Common myeloid progenitor, CD34-positive (primary cell): Measurements from ENCODE around the gene TES.

Experiments
- CTCF ChIA-PET: fragments of 350-600 bp; sonication (Branson Sonifier 250); formaldehyde crosslinking; loops from one replicate; lab custom pipeline; 2021; ENCODE audit warnings: antibody characterized with exemption; lab: Charles Lee
- POLR2A ChIA-PET: fragments of 350-600 bp; sonication (Branson Sonifier 250); formaldehyde crosslinking; loops from one replicate; lab custom pipeline; 2021; ENCODE audit warnings: antibody characterized with exemption; lab: Charles Lee
- DNase-seq, 3 donors: peaks; one replicate each; pipeline versions ENCODE4 v3.0.0 to v3.0.0-alpha.2; 2013
- H3K27ac ChIP-seq, 2 experiments: 1 replicate in 1 of 2; 2 replicates in 1 of 2; pipeline ENCODE4 v1.7.0; 2013; ENCODE audit warnings: inconsistent platforms in 2 of 2, low read length in 2 of 2, mild to moderate bottlenecking in 2 of 2, low read depth in 1 of 2, moderate library complexity in 1 of 2; ENCODE audit not compliant: severe bottlenecking in 2 of 2, insufficient read depth in 1 of 2, poor library complexity in 1 of 2
- H3K27me3 ChIP-seq, 5 experiments: replicated peaks in 2 of 5; 1 replicate in 3 of 5; 2 replicates in 2 of 5; pipeline versions ENCODE4 v1.6.1 to v1.7.0; 2013; ENCODE audit warnings: low read length in 4 of 5, mild to moderate bottlenecking in 2 of 5, moderate library complexity in 2 of 5, inconsistent platforms in 1 of 5; ENCODE audit not compliant: insufficient read depth in 5 of 5, control insufficient read depth in 4 of 5
- H3K36me3 ChIP-seq, 4 experiments: 1 replicate in 2 of 4; 2 replicates in 2 of 4; pipeline versions ENCODE4 v1.6.1 to v1.7.0; 2013; ENCODE audit warnings: low read length in 3 of 4, control low read depth in 1 of 4, mild to moderate bottlenecking in 1 of 4; ENCODE audit not compliant: control insufficient read depth in 4 of 4, insufficient read depth in 4 of 4
- H3K4me1 ChIP-seq, 4 experiments: 1 replicate in 3 of 4; 2 replicates in 1 of 4; pipeline versions ENCODE4 v1.6.1 to v1.7.1; 2013; ENCODE audit warnings: low read length in 3 of 4, mild to moderate bottlenecking in 3 of 4, control low read depth in 1 of 4, inconsistent platforms in 1 of 4, moderate library complexity in 1 of 4; ENCODE audit not compliant: control insufficient read depth in 4 of 4, insufficient read depth in 4 of 4; ENCODE audit errors: control extremely low read depth in 1 of 4
- H3K4me3 ChIP-seq, 7 experiments: 1 replicate in 4 of 7; 2 replicates in 3 of 7; pipeline versions ENCODE4 v1.5.1 to v1.7.0; 2013; ENCODE audit warnings: mild to moderate bottlenecking in 7 of 7, low read length in 6 of 7, moderate library complexity in 6 of 7, inconsistent platforms in 2 of 7, low read depth in 2 of 7, control low read depth in 1 of 7; ENCODE audit not compliant: insufficient read depth in 4 of 7, control insufficient read depth in 1 of 7; ENCODE audit errors: extremely low read depth in 1 of 7
- H3K9me3 ChIP-seq, 5 experiments: 1 replicate in 4 of 5; 2 replicates in 1 of 5; pipeline versions ENCODE4 v1.6.1 to v1.7.1; 2013; ENCODE audit warnings: low read length in 4 of 5, mild to moderate bottlenecking in 2 of 5, inconsistent platforms in 1 of 5, low read depth in 1 of 5, moderate library complexity in 1 of 5; ENCODE audit not compliant: control insufficient read depth in 4 of 5, insufficient read depth in 2 of 5; ENCODE audit errors: control extremely low read depth in 1 of 5
- WGBS: methylation state at CpG from one replicate; pipeline ENCODE4 v1.1.5; 2013; ENCODE audit not compliant: insufficient coverage; 5-methylcytosine and 5-hydroxymethylcytosine counted together

TES gene

GRCh38 chr7:116271161-116271913, 61.0 kb downstream of the TES start:
- Histone ChIP-seq H3K4me3 (no peak overlapping the region), H3K4me1 (no peaks in the 10 kb centered on the region), H3K36me3 (no peaks in the 10 kb centered on the region), H3K9me3 (no peaks in the 10 kb centered on the region), H3K27ac (no peak overlapping the region), H3K27me3 (no peaks in the 10 kb centered on the region)
- ChIA-PET POLR2A (no interaction called here), CTCF (interaction anchor here (0.9 to 2.2 kb wide), 2 partner anchors 14 to 320 kb away, joined by 3 to 7 read pairs; no protein-coding TSS in a partner anchor)
- 100% methylated on average over 3 of the region's 5 CpGs for WGBS
- DNase-seq: no peak

DNA sequence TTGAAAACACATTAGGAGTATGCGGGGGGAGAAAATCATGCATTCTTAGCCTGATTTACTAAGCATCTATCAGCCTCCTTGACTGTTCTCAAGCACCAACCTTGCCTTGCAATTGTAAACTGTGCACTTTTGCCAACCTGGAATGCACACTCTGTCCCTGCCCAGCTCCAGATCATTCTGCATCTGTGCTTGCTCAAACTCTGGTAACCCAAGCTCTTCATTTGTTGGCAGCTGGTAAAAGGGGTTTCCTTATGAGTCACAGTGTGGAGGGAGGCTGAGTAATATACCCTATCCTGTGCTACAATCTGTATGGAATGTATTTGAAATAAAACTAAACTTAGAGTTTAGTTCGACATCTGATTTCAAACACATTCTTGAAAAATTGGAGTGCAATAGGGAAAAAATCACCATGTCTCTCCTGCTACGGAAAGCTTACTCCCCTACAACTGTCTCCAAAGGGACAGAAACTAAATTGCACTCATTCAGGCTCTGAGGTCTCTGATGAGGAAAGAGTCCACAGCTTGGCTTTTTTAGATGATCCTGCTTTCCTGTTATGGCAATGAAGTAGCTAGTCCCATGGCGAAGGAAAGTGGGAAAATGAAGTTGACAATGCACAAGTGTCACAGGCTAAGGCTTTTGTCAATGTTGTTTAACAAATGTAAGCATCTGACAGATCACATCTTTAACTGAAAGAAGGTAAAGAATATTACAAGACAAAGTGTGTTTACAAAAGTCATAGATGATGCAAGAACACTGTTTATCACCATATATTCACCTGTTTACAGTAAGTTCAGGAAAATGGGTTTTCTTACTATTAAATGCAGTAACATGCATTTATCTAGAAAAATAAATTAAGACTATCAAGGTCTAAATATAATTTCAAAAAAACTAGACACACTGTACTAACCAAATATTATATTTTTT, 61.9 kb downstream of the TES start:
- Histone ChIP-seq H3K4me1 (no peaks in the 10 kb centered on the region), H3K36me3 (no peaks in the 10 kb centered on the region), H3K9me3 (no peaks in the 10 kb centered on the region), H3K4me3 (no peak overlapping the region), H3K27ac (no peak overlapping the region), H3K27me3 (no peaks in the 10 kb centered on the region)
- ChIA-PET POLR2A (interaction anchor here (0.6 kb wide), 1 partner anchor 63 kb away, joined by 5 read pairs; no protein-coding TSS in a partner anchor), CTCF (interaction anchor here (2.2 kb wide), 1 partner anchor 319 kb away, joined by 7 read pairs; no protein-coding TSS in a partner anchor)
- WGBS: 100% methylated on average over 2 of the region's 4 CpGs
- peak in 2 of 3 donors; percentile 25 to 26 for DNase-seq

DNA sequence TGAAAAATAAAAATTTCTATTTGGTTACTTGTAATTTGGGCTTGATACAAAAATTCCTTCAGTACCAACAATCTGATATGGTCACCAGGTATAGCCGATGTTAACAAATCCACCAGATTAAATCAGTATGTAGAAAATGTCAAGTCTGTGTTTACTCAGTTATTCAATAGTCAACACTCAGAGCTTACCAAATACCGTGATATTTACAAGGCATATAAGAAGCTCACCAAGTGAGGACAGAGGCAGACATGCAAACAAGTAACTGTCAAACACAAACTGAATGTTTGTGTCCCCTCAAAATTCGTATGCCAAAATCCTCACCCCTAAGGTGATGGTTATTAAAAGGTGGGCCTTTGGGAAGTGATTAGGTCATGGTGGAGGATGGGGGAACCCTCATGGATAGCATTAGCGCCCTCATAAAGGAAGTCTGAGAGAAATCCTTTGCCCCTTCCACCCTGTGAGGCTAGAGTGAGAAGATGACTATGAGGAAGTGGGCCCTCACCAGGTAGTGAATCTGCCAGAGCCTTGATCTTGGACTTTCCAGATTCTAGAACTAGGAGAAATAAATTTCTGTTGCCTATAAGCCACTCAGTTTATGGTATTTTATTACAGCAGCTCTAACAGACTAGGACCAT, 63.1 kb downstream of the TES start:
- ChIA-PET POLR2A (interaction anchor here (0.6 kb wide), 1 partner anchor 62 kb away, joined by 5 read pairs; no protein-coding TSS in a partner anchor), CTCF (interaction anchor here (2.2 kb wide), 1 partner anchor 317 kb away, joined by 7 read pairs; no protein-coding TSS in a partner anchor)
- Histone ChIP-seq H3K27me3 (no peaks in the 10 kb centered on the region), H3K4me1 (no peaks in the 10 kb centered on the region), H3K4me3 (no peak overlapping the region), H3K27ac (no peak overlapping the region), H3K36me3 (no peaks in the 10 kb centered on the region), H3K9me3 (no peaks in the 10 kb centered on the region)
- no peak for DNase-seq
- 0% methylated on average over 1 of the region's 4 CpGs for WGBS

GRCh38 chr7:116273918-116274301, 63.6 kb downstream of the TES start:
- H3K27ac ChIP-seq: no peak overlapping the region
- CTCF ChIA-PET: no interaction called here

DNA sequence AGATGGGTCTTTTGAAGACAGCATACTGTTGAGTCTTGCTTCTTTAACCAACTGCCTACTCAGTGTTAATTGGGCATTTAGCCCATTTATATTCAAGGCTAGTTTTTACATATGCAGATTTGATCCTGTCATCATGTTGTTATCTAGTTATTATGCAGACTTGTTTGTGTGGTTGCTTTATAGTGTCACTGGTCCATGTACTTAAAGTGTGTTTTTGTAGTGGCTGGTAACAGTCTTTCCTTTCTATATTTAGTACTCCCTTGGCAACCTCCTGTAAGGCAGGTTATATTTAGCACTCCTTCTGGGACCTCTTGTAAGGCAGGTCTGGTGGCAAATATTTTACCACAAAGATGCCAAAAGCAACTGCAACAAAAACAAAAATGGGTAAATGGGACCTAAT, 66.7 kb downstream of the TES start:
- Histone ChIP-seq H3K27ac (no peak overlapping the region), H3K4me3 (no peak overlapping the region), H3K4me1 (no peaks in the 10 kb centered on the region), H3K9me3 (no peaks in the 10 kb centered on the region), H3K36me3 (no peaks in the 10 kb centered on the region), H3K27me3 (no peaks in the 10 kb centered on the region)
- DNase-seq: no peak
- ChIA-PET POLR2A (no interaction called here), CTCF (no interaction called here)

More at GRCh38 chr7:116273918-116274301, 63.6 kb downstream of the TES start:
- H3K4me3 ChIP-seq: no peak overlapping the region
- H3K27me3 ChIP-seq: no peaks in the 10 kb centered on the region
- no peaks in the 10 kb centered on the region for H3K4me1 ChIP-seq
- POLR2A ChIA-PET: no interaction called here
- DNase-seq: no peak
- H3K9me3 ChIP-seq: no peaks in the 10 kb centered on the region
- H3K36me3 ChIP-seq: no peaks in the 10 kb centered on the region
- 89% methylated on average over 1 of the region's 1 CpG for WGBS

- DNase-seq: no peak
- H3K27me3 ChIP-seq: no peaks in the 10 kb centered on the region
- no peaks in the 10 kb centered on the region for H3K9me3 ChIP-seq
- no peak overlapping the region for H3K4me3 ChIP-seq
- H3K36me3 ChIP-seq: no peaks in the 10 kb centered on the region
- no peaks in the 10 kb centered on the region for H3K4me1 ChIP-seq
- ChIA-PET POLR2A (no interaction called here), CTCF (interaction anchor here (0.9 to 1.1 kb wide), 2 partner anchors 9 to 10 kb away, joined by 3 read pairs; no protein-coding TSS in a partner anchor)
- H3K27ac ChIP-seq: no peak overlapping the region
Measured at GRCh38 chr7:116279217-116279616, 68.9 kb downstream of the TES start.
